ENCODE results near the gene KRT4.

KRT4 gene

GRCh38 chr12:52826611-52827498 lies 12.9 kb upstream of the KRT4 start:
- TF ChIP-seq CTCF (IDR thresholded peaks at IDR 0.05; ENCODE audit: low read length, missing control alignments), result no peak
- H3K4me3 ChIP-seq (replicated peaks; ENCODE audit: low read depth, low read length), result no peak overlapping the region
- DNase-seq (ENCODE audit: low read depth), result peak; percentile 29

- H3K4me3 ChIP-seq (replicated peaks; ENCODE audit: low read depth, low read length), result no peak overlapping the region
- DNase-seq (ENCODE audit: low read depth), result no peak
- TF ChIP-seq CTCF (IDR thresholded peaks at IDR 0.05; ENCODE audit: low read length, missing control alignments), result no peak
Observed at GRCh38 chr12:52825961-52826360, 12.0 kb upstream of the KRT4 start.

- DNase-seq (ENCODE audit: low read depth), result no peak
- H3K4me3 ChIP-seq (replicated peaks; ENCODE audit: low read depth, low read length), result no peak overlapping the region
- no peak for TF ChIP-seq CTCF (IDR thresholded peaks at IDR 0.05; ENCODE audit: low read length, missing control alignments)
Observed at GRCh38 chr12:52824741-52825410, 11.0 kb upstream of the KRT4 start.

- no peak for TF ChIP-seq CTCF (IDR thresholded peaks at IDR 0.05; ENCODE audit: low read length, missing control alignments)
- H3K4me3 ChIP-seq (replicated peaks; ENCODE audit: low read depth, low read length), result no peak overlapping the region
- no peak for DNase-seq (ENCODE audit: low read depth)
Observed at GRCh38 chr12:52823761-52824450, 10.0 kb upstream of the KRT4 start.

GRCh38 chr12:52822771-52823510 lies 9.0 kb upstream of the KRT4 start:
- no peak overlapping the region for H3K4me3 ChIP-seq (replicated peaks; ENCODE audit: low read depth, low read length)
- no peak for TF ChIP-seq CTCF (IDR thresholded peaks at IDR 0.05; ENCODE audit: low read length, missing control alignments)
- DNase-seq (ENCODE audit: low read depth), result no peak

GRCh38 chr12:52821826-52822660 lies 8.1 kb upstream of the KRT4 start:
- no peak overlapping the region for H3K4me3 ChIP-seq (replicated peaks; ENCODE audit: low read depth, low read length)
- no peak for TF ChIP-seq CTCF (IDR thresholded peaks at IDR 0.05; ENCODE audit: low read length, missing control alignments)

More at GRCh38 chr12:52821826-52822660, 8.1 kb upstream of the KRT4 start:
- DNase-seq (ENCODE audit: low read depth), result no peak
